Aorta (tissue), 5 donors: ENCODE measurements around the gene KCNK5. TPM values are rescaled to one million over a fixed set of nuclear protein-coding genes. Genes with fewer than 3 reads are reported as not detected.

ENCODE experiments used
- ATAC-seq: fragments of 200-7000 bp; cut with Tn5 transposase; one replicate; pipeline ENCODE4 v1.9.1; 2022; ENCODE audit warnings: moderate library complexity; ENCODE audit not compliant: low FRiP score
- DNase-seq, 2 donors: peaks; one replicate each; pipeline ENCODE4 v3.0.0-alpha.2; 2020
- H3K27ac ChIP-seq, 2 donors: one replicate each; pipeline ENCODE4 v1.5.1; 2013; ENCODE audit warnings: low read length in 2 of 2, mild to moderate bottlenecking in 2 of 2, moderate library complexity in 2 of 2, control low read depth in 1 of 2, inconsistent platforms in 1 of 2, low read depth in 1 of 2
- H3K27me3 ChIP-seq, 2 donors: one replicate each; pipeline ENCODE4 v1.6.1; 2013; ENCODE audit warnings: control low read depth in 1 of 2, low read length in 1 of 2, mild to moderate bottlenecking in 1 of 2, moderate library complexity in 1 of 2; ENCODE audit not compliant: insufficient read depth in 2 of 2, control insufficient read depth in 1 of 2
- H3K36me3 ChIP-seq, 2 donors: one replicate each; pipeline ENCODE4 v1.6.1; 2013; ENCODE audit warnings: control low read depth in 1 of 2, low read length in 1 of 2, mild to moderate bottlenecking in 1 of 2; ENCODE audit not compliant: insufficient read depth in 2 of 2, control insufficient read depth in 1 of 2
- H3K4me1 ChIP-seq, 2 donors: one replicate each; pipeline ENCODE4 v1.6.1; 2013; ENCODE audit warnings: low read length in 2 of 2, control low read depth in 1 of 2, mild to moderate bottlenecking in 1 of 2, moderate library complexity in 1 of 2; ENCODE audit not compliant: insufficient read depth in 2 of 2, control insufficient read depth in 1 of 2
- H3K4me3 ChIP-seq, 2 donors: one replicate each; pipeline ENCODE4 v1.5.1; 2013; ENCODE audit warnings: low read length in 2 of 2, control low read depth in 1 of 2, mild to moderate bottlenecking in 1 of 2
- H3K9me3 ChIP-seq: one replicate; pipeline ENCODE4 v1.6.1; 2013; ENCODE audit warnings: mild to moderate bottlenecking, low read length; ENCODE audit not compliant: control insufficient read depth
- WGBS, 2 donors: extraction: QIAGEN DNeasy Blood & Tissue Kit; methylation state at CpG; one replicate each; pipeline ENCODE4 v1.1.7; 2013; 5-methylcytosine and 5-hydroxymethylcytosine counted together
- intact Hi-C, 2 donors: fragments of 100-400 bp; cut with DNase I; formaldehyde crosslinking; loops; one replicate each; pipeline versions ENCODE4 v1.14.2 to v1.15.0; 2022
- polyA plus RNA-seq, 2 donors: library from polyadenylated mRNA; stranded (reverse); fragments of 200-250 nt; gene quantifications; one replicate each; pipeline ENCODE4 v1.2.3, GENCODE V29; 2013
- total RNA-seq, 2 donors: library from RNA; stranded (reverse); fragmentation: NEBNext Ultra II Directional; extraction: Animal tissue kit (Norgen Biotek cat#: 25700); gene quantifications; one replicate each; pipeline ENCODE4 v1.2.1, GENCODE V29; 2021
- donor health status: healthy with polysubstance abuse.
- donor health status: Bipolar disorder and iron deficiency.
- donor health status: DM: no; HTN: no; CAD: no.
- donor health status: DM: no; HTN: no; CAD: no.
- donor health status: DM: yes; HTN: yes; CAD: no.

The KCNK5 gene
- total and polyA plus RNA-seq, 4 donors = 1.2 to 5.2 (median 3.9) TPM; not detected in 1

GRCh38 chr6:39182604-39183003 lies 46.7 kb downstream of the KCNK5 start:
- intact Hi-C loops = no loop called here
- H3K27ac ChIP-seq = no peak overlapping the region
- no peaks in the 10 kb centered on the region for H3K36me3 ChIP-seq
- no peaks in the 10 kb centered on the region for H3K4me1 ChIP-seq
- no peaks in the 10 kb centered on the region for H3K27me3 ChIP-seq
- 91 to 94% methylated on average over 3 of the region's 3 CpGs for WGBS, 2 donors
- ATAC-seq (no peak), DNase-seq (no peak)
- H3K9me3 ChIP-seq = no peaks in the 10 kb centered on the region
- no peak overlapping the region for H3K4me3 ChIP-seq

- peaks cover 2% of the 10 kb centered on the region for H3K9me3 ChIP-seq
- H3K4me3 ChIP-seq = no peak overlapping the region
- H3K36me3 ChIP-seq = no peaks in the 10 kb centered on the region
- H3K27ac ChIP-seq = no peak overlapping the region
- no peak for ATAC-seq
- intact Hi-C loops = no loop called here
- H3K27me3 ChIP-seq = no peaks in the 10 kb centered on the region
- 93 to 95% methylated on average over 4 of the region's 4 CpGs for WGBS, 2 donors
- H3K4me1 ChIP-seq = no peaks in the 10 kb centered on the region
- no peak for DNase-seq
These were observed 47.4 kb downstream of the KCNK5 start for GRCh38 chr6:39181826-39182225.

- H3K4me1 ChIP-seq = no peaks in the 10 kb centered on the region
- peaks cover 2% of the 10 kb centered on the region for H3K9me3 ChIP-seq
- ATAC-seq (no peak), DNase-seq (no peak)
- no peaks in the 10 kb centered on the region for H3K36me3 ChIP-seq
- WGBS, 2 donors = 91 to 93% methylated on average over 6 of the region's 6 CpGs
- no peaks in the 10 kb centered on the region for H3K27me3 ChIP-seq
- H3K27ac ChIP-seq = no peak overlapping the region
- H3K4me3 ChIP-seq = no peak overlapping the region
- intact Hi-C loops = no loop called here
These were observed 47.9 kb downstream of the KCNK5 start for GRCh38 chr6:39181333-39181732.

GRCh38 chr6:39178804-39179203 lies 50.5 kb downstream of the KCNK5 start:
- no peak overlapping the region for H3K27ac ChIP-seq

GRCh38 chr6:39178235-39178634 lies 51.0 kb downstream of the KCNK5 start:
- no peak overlapping the region for H3K27ac ChIP-seq
- WGBS, 2 donors = 79 to 85% methylated on average over 8 of the region's 8 CpGs
- DNase-seq (no peak), ATAC-seq (peak; percentile 48)
- no peaks in the 10 kb centered on the region for H3K36me3 ChIP-seq
- intact Hi-C loops = no loop called here
- H3K9me3 ChIP-seq = peaks cover 2% of the 10 kb centered on the region
- H3K4me1 ChIP-seq = no peaks in the 10 kb centered on the region
- H3K27me3 ChIP-seq = no peaks in the 10 kb centered on the region
- no peak overlapping the region for H3K4me3 ChIP-seq

More at GRCh38 chr6:39178804-39179203, 50.5 kb downstream of the KCNK5 start:
- Histone ChIP-seq H3K36me3 (no peaks in the 10 kb centered on the region), H3K4me3 (no peak overlapping the region), H3K27me3 (no peaks in the 10 kb centered on the region), H3K9me3 (peaks cover 2% of the 10 kb centered on the region), H3K4me1 (no peaks in the 10 kb centered on the region)
- ATAC-seq = no peak
- 65 to 73% methylated on average over 4 of the region's 4 CpGs for WGBS, 2 donors
- no peak for DNase-seq
- intact Hi-C loops = no loop called here

- Histone ChIP-seq H3K4me3 (no peak overlapping the region), H3K9me3 (peaks cover 3% of the 10 kb centered on the region), H3K27me3 (no peaks in the 10 kb centered on the region), H3K27ac (no peak overlapping the region), H3K4me1 (no peaks in the 10 kb centered on the region), H3K36me3 (no peaks in the 10 kb centered on the region)
- DNase-seq (no peak), ATAC-seq (no peak)
- WGBS, 2 donors = 87 to 92% methylated on average over 1 of the region's 1 CpG
- intact Hi-C loops = no loop called here
These were observed 52.1 kb downstream of the KCNK5 start for GRCh38 chr6:39177130-39177529.

GRCh38 chr6:39173270-39173669 lies 56.0 kb downstream of the KCNK5 start:
- no peaks in the 10 kb centered on the region for H3K36me3 ChIP-seq
- H3K27me3 ChIP-seq = peaks cover 0 to 2% of the 10 kb centered on the region in 2 donors
- H3K27ac ChIP-seq = no peak overlapping the region
- no peaks in the 10 kb centered on the region for H3K4me1 ChIP-seq
- 91 to 92% methylated on average over 6 of the region's 6 CpGs for whole genome bisulfite sequencing, 2 donors
- intact Hi-C loops = no loop called here
- DNase-seq = no peak
- peaks cover 8% of the 10 kb centered on the region for H3K9me3 ChIP-seq
- no peak overlapping the region for H3K4me3 ChIP-seq
- ATAC-seq = no peak

GRCh38 chr6:39172377-39172757 lies 56.9 kb downstream of the KCNK5 start:
- Histone ChIP-seq H3K4me3 (no peak overlapping the region), H3K36me3 (no peaks in the 10 kb centered on the region), H3K9me3 (peaks cover 7% of the 10 kb centered on the region), H3K27me3 (peaks cover 0 to 2% of the 10 kb centered on the region in 2 donors), H3K4me1 (no peaks in the 10 kb centered on the region), H3K27ac (no peak overlapping the region)
- intact Hi-C loops = no loop called here
- DNase-seq = no peak
- WGBS, 2 donors = 75 to 82% methylated on average over 5 of the region's 5 CpGs
- no peak for ATAC-seq

- intact Hi-C loops = no loop called here
- Histone ChIP-seq H3K36me3 (no peaks in the 10 kb centered on the region), H3K4me1 (no peaks in the 10 kb centered on the region), H3K9me3 (peaks cover 6% of the 10 kb centered on the region), H3K27ac (no peak overlapping the region), H3K27me3 (peaks cover 0 to 2% of the 10 kb centered on the region in 2 donors), H3K4me3 (no peak overlapping the region)
- no peak for DNase-seq
- ATAC-seq = no peak
- whole genome bisulfite sequencing, 2 donors = 88% methylated on average over 4 of the region's 4 CpGs
These were observed 57.5 kb downstream of the KCNK5 start for GRCh38 chr6:39171489-39172376.
